Stimulated activated CD8-positive, alpha-beta memory T cell treated with anti-CD3 and anti-CD28 coated beads, Interleukin-7, amount 100 ng/mL, for 48 hours (primary cell): Measurements from ENCODE around the gene MLN.

Experiments used
- DNase-seq, 2 donors: peaks; one replicate each; pipeline ENCODE4 v3.0.0-alpha.2; 2020; ENCODE audit warnings: low read depth in 1 of 2; ENCODE audit errors: extremely low read depth in 1 of 2

The MLN gene

GRCh38 chr6:33790910-33791309 is 12.9 kb downstream of the MLN start:
- no peak for DNase-seq

GRCh38 chr6:33790379-33790778 is 13.4 kb downstream of the MLN start:
- no peak for DNase-seq

GRCh38 chr6:33789550-33789895 is 14.3 kb downstream of the MLN start:
- DNase-seq: no peak

- DNase-seq: peak; percentile 81 to 85
Observed at GRCh38 chr6:33788694-33789549, 14.9 kb downstream of the MLN start, which contains the start of gene LEMD2. Gene LEMD2 (minus strand): TSS chr6:33789130. CDS start chr6:33789116, 14 bp downstream.

GRCh38 chr6:33787954-33788693 is 15.7 kb downstream of the MLN start:
- peak; percentile 47 to 49 for DNase-seq

- no peak for DNase-seq
Observed at GRCh38 chr6:33787346-33787953, 16.4 kb downstream of the MLN start.

- DNase-seq: no peak
Observed at GRCh38 chr6:33786736-33787135, 17.1 kb downstream of the MLN start.

GRCh38 chr6:33785778-33786177 is 18.0 kb downstream of the MLN start:
- no peak for DNase-seq

- DNase-seq: no peak
Observed at GRCh38 chr6:33784787-33785186, 19.0 kb downstream of the MLN start.

GRCh38 chr6:33783781-33784520 is 19.9 kb downstream of the MLN start:
- no peak for DNase-seq

GRCh38 chr6:33782561-33782960 is 21.2 kb downstream of the MLN start:
- no peak for DNase-seq

GRCh38 chr6:33781131-33781975 is 22.4 kb downstream of the MLN start:
- DNase-seq: no peak

- DNase-seq: no peak
Observed at GRCh38 chr6:33779895-33780294, 23.9 kb downstream of the MLN start.

GRCh38 chr6:33779290-33779689 is 24.5 kb downstream of the MLN start:
- no peak for DNase-seq

GRCh38 chr6:33778444-33779121 is 25.2 kb downstream of the MLN start:
- DNase-seq: no peak

GRCh38 chr6:33777398-33778388 is 26.1 kb downstream of the MLN start:
- DNase-seq: no peak

GRCh38 chr6:33776764-33777163 is 27.0 kb downstream of the MLN start:
- DNase-seq: no peak

GRCh38 chr6:33776186-33776585 is 27.6 kb downstream of the MLN start:
- no peak for DNase-seq
